Left renal pelvis (tissue), 4 donors: ENCODE results near the gene SMAP2. TPM values are rescaled to one million over a fixed set of nuclear protein-coding genes. Genes with fewer than 3 reads are reported as not detected.
"Not testable (repeated sequence)": the region's sequence is repeated elsewhere in the genome, so short reads cannot be mapped to it uniquely, and the experiment has no call there.

Experiments used
- DNase-seq, 4 donors: peaks; one replicate each; pipeline ENCODE4 v3.0.0-alpha.2; 2013; ENCODE audit warnings: low read depth in 4 of 4, low spot score in 3 of 4
- polyA plus RNA-seq, 4 donors: library from polyadenylated mRNA; unstranded; fragments of 120-200 nt; gene quantifications; one replicate each; pipeline ENCODE4 v1.2.1, GENCODE V29; 2013; ENCODE audit not compliant: insufficient read length in 4 of 4

Gene SMAP2
- polyA plus RNA-seq, 4 donors = 19.5 to 26.6 (median 24.5) TPM

DNA sequence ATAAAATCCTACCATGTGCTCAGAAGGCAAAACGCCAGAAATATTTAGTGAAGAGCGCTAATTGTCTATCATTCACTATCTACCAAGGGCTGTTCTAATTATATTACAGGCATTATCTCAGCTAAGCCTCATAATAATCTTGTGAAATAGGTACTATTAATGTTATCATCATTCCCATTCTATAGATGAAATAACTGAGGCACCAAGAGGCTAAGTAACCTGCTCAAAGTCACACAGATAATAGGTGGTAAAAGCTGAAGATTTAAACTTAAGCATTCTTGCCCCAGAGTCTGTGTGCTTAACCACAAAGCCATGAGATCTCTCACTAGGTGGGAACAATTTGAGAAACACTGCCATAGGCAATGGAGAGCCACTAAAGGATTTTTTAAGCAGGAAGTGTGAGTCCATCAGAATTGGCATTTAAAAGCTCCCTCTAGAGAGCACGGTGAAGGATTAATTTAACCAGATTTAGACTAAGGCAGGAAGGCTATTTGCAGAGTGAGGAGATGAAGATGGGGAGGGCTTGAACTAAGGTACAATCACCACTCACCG lies 1.7 kb upstream of the SMAP2 start:
- no peak for DNase-seq

DNA sequence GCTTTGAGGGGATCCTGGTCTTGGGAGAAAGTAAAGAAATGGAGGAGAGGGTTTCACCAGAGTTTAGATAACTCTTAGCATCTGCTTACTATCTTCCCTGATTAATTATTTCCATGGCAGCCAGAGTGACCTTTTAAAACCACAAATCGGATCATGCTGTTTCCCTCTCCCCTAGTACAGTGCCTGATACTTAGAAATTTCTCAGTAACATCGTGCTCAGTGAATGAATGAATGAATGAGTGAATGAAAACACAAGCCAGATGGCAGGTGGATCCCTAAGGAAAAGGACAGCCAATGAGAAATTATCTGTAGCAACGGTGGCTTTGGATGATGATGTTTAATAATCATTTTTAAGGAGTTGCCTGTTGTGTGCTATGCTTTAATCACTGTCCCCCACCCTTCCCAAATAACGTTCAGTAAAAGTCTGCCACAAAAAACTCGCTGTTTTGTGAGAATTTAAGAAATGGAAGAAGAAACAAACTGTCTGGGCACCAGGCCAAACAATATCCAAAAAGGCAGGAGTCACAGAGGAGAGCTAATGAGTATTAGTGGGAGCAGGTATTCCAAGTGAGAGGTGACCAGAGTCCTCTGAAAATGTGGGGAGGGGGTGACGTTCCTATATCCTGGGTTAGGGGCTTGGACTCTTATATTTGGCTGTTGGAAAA lies 737 bp upstream of the SMAP2 start:
- no peak for DNase-seq

DNA sequence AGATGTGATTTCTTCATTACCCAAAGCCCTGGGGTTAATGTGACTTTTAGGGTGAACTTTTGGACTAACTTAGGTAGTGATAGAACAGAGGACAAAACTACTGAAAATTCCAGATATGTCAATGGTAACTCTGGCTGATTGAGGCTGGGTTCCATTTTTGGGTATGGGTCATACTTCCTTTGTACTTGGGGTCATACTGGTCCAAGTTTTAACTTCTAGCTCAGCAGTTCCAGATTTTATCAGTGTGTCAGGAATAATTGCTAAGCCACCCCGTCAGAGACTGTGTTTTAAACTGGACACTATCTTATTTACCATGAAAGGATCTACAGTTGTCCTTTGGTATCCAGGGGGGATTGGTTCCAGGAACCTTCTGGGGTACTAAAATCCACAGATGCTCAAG lies 4.0 kb downstream of the SMAP2 start:
- DNase-seq = no peak

DNA sequence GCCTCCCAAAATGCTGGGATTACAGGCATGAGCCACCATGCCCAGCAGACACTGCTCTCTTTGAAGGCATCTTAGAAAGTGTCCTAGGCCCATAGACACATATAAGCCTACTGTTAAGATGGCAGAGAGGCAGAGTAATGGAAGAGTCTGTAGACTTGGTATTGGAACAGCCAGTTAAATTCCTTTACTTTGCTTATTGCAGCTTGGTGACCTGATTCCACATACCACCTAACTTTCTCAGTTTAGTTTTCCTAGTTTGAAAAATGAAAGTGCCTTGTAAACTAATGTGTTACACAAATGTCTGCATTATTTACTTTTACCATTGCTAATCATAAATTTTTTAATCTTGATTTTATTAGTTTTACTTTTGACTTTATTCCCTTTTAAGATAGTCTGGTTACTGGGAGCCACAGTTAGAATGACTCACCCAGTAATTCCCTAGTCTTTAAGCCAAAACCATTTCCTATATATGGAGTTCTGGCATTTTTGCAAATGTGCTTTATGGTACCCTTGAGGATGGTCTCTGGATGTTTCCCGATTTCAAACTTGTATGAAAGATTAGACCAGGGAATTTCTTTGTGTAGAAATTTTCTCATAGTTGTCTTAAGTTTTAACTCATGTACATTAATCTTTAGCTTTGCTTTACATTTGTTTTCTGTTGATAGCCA lies 6.4 kb downstream of the SMAP2 start:
- no peak for DNase-seq

DNA sequence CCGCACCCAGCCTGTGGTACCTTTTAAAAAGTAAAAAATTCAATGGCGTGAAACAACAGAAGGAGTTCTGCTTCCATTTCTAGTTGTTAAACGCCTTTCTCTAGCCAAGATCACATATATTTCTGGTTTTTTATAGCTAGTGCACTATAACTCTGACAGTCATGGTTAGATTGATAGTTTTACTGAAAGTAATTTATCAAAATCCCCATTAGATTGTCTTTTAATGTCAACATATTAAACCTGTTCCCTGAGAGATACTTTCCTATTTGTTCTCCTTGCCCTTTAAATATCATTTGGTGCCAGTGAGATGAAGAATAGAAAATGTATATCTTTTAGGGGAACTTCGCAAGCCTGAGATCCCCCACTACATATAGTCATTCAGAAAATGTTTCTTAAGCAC lies 7.3 kb downstream of the SMAP2 start:
- DNase-seq = no peak

DNA sequence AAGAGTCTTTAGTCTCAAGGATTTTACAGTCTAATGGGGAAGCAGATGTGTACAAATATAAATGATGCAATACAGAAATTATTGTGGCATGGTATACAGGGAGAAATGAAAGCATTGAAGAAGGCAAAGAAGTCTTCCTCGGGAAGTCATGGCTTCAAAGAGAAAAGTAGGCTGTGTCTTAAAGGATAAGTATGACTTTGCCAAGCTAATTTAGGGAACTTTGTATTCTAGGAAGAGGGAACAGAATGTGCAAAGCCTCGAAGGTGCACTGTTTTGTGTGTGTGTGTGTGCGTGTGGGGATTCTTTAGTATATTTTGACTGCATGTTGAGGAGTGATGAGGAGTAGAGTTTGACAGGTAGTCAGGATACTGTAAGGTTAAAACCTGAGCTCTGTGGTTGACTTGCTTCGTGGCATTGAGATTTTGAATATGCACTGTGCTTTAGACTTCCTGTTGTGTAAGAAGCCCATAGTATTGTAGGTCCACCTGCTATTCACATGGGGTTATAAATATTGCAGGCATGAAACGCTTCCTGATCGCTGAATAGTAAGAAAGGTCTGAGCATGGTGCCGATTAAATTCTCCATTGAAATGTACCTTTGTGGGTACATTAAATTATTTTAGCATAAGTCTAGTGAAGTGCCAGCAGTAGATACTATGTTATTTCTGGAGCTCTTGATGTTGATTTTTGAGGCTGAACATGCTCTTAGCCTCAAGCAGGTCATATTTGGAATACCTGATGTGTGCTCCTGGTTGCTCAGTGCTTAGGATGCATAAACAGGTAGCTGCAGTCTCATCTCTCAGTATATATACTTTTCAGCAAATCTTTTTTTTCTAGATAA lies 8.0 kb downstream of the SMAP2 start:
- no peak for DNase-seq

DNA sequence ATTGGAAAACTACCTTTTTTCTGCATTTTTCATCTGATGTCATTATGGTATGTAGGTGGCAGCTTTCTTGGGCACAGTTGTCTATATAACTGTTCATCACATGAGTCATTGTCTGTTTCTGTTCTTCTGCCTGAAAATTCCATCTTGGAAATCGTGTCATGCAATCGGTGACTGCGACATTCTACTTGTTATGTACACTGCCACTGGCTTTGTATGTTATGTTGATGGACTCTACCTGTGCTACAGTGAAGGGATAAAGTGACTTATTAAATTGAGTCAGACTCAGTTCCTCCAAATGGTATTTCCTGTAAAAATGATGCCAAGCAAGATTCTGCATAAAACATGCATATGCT lies 8.6 kb downstream of the SMAP2 start:
- DNase-seq = no peak

DNA sequence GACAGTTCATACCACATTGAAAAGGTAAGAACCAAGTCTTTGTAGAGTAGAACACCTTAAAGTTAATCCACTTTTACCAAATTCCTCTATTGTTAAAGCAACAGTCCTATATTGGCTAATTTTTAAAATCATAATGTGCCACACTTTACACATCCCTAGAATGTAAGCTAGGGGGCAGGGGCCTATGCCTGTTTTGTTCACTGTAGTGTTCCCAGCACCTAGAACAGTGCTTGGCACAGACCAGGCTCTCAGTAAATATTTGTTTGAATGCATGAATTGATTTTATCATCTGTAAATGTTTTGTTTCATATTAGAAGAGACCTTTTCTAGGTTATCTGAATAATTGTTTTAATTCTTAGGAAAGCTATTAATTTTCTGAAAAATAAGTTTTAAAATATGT lies 9.1 kb downstream of the SMAP2 start:
- DNase-seq = no peak

DNA sequence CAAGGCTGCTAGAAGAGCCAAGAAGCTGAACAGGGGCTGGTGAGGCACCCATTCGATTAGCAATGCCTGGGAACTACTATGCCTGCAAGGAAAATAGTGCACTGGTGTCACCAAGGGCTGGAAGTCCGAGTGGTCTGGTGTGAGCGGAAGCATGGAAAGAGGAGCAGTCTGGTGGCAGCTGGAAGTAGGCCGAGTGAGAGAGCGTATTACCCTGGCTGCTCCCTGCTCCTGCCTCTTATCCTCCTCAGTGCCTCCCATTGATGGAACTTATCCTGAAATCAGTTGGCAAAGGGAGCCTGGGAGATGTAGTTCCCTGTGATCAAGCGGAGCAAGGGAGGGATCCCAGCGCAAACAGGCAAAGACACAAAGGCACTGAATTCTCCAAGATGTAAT lies 9.6 kb downstream of the SMAP2 start:
- no peak for DNase-seq

DNA sequence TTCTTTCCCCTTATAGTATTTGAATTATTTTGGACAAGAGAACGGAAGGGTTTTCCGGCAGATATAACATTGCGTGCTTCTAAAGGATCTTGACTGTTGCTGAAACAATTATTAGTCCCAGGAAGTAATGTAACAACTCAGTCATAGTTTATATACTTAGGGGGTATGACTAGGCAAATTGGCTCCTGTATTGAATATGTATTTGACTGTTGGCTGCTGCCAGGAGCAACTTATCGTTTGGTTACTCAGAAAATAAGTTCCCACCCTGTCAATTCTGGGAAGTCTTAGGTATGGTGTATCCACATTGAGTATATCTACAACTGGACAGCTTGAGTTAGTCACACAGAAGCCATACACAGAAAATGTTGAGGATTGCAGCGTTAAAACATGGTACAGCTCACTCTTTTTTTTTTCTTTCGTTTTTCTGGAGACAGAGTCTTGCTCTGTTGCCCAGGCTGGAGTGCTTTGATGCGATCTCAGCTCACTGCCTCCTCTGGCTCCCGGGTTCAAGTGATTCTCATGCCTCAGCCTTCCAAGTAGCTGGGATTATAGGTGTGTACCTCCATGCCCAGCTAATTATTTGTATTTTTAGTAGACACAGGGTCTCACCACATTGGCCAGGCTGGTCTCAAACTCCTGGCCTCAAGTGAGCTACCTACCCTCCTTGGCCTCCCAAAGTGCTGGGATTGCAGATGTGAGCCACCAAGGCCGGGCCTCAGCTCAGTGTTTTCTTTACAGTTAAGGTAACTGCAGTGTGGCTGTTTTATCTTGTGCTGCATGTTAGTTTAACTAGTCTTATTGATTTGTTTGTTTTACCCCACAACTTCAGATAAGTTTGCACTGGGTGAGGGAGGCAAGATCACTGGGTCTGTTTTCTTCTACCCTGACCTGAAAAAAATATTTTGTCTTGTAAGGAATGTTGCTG lies 10.2 kb downstream of the SMAP2 start:
- DNase-seq = no peak

DNA sequence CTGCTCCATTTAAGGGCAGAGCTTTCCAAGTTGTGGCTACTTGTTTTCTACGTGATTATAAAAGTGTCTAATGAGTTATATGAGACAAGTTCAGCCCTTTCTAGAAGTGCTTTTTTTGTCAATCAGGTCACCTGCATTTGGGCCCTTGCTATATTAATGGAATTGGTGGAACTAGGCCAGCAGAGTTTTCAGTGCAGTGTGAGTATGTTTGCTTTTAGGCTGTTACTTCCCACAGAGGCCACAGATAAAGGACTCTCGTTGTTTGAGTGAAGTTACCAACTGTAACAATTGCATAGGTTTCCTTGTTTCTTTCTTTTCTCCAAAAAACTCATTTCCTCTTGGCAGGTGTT lies 10.9 kb downstream of the SMAP2 start:
- no peak for DNase-seq

DNA sequence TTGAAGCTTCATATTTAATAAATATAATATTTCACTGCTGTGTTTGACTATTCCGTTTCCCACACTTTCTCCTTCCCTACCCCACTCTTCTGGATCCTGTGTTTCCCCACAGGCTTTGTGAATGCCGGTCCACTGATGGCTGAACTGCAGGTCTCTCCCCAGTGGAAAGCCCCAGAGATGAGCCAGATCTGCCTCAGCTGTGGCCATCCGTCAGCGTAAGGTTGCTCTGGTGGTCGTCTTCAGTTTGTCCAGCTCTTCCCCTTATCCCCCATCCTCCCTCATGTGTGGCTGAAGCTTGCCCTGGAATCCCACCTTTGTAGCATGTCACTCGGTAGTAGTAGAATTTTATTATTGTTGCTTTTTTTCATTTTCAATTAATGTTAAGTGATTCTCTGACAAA lies 11.4 kb downstream of the SMAP2 start:
- DNase-seq = no peak

DNA sequence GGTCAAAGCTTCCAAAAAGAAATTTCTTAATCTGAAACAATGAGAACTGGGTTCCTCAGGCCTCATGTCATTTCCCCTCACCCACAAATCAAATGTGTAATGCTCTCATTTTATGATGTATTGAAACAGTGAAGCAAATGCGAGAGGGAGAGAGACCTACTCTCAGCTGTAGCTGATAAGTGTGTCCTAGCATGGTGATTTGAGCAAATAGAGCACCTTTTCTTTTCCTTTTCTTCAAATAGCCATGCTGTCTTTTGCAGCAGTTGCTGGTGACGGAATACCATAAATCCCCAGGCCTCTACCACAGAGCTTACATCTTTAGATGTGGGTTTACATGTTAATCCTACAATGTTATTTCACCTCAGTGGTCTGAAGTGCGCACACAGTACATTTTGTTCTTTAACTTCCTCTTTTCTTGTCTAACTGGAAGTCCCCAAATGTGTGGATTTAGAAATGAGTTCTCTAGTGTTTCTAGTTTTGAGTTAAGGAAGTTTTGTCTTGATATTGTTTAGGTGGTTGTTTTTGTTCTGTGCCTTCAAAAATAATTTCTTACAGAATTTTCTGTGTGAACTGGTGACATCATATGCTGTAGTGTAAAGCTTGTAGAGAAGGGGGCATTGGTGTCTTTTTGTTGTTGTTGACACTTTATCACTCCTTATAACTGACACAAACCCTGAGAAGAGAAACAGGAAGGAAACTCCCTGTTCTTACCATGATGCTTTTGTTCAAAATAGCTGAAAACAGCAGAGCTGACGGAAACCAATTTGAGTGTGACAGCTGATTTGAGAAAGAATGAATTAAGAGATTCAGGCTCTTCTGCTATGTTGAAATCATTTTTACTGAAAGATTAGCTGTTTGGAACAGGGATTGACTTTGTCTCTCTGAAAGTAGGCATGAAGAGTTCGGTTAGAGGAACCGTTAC lies 12.2 kb downstream of the SMAP2 start:
- DNase-seq = no peak

DNA sequence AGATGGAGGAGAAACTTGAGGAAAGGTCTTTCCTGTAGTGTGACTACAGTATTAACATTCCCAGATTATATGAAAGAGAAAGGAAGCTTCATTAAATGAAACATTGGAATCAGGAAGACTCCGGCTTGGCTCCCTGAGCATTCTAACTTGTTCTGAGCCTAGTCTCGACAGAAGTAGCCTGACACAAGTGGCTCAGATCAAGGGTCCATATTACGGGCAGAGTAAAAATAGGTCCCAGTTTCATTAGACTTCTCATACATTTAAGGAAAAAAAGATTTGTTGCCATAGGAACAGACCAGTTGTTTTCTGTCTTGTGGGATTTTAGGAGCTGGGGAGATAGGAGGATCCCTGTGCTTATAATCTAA lies 12.8 kb downstream of the SMAP2 start:
- DNase-seq = no peak

DNA sequence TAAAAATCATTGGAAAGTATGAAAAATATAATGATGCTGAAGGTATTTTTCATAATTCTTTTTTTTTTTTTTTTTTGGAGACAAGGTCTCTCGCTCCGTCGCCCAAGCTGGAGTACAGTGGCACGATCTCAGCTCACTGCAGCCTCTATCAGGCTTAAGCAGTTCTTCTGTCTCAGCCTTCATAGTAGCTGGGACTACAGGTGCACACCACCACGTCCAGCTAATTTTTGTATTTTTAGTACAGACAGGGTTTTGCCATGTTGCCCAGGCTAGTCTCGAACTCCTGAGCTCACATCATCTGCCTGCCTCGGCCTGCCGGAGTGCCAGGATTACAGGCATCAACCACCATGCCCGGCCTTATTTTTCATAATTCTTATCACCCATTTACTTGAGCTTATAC lies 13.3 kb downstream of the SMAP2 start:
- DNase-seq = no peak

DNA sequence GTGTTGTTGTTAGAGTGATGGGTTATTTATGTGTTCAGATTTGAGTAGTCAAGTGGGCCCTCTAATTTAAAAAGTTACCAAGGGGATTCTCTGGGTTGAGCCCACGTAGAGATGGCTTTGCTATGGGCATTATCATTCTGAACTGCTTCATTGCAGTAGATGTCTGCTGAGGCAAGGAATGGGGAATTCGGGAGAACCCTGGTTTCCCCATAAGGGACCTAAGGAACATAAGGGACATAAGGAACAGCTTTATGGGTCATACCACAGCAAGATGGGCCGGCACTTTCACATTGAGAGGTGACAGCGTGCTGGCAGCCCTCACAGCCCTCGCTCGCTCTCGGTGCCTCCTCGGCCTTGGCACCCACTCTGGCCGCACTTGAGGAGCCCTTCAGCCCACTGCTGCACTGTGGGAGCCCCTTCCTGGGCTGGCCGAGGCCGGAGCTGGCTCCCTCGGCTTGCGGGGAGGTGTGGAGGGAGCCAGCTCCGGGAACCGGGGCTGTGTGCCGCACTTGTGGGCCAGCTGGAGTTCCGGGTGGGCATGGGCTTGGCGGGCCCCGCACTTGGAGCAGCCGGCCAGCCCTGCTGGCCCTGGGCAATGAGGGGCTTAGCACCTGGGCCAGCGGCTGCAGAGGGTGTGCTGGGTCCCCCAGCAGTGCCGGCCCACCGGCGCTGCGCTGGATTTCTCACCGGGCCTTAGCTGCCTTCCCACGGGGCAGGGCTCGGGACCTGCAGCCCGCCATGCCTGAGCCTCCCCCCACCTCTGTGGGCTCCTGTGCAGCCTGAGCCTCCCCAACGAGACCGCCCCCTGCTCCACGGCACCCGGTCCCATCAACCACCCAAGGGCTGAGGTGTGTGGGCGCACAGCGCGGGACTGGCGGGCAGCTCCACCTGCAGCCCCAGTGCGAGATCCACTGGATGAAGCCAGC lies 14.1 kb downstream of the SMAP2 start:
- DNase-seq = not testable (repeated sequence)

DNA sequence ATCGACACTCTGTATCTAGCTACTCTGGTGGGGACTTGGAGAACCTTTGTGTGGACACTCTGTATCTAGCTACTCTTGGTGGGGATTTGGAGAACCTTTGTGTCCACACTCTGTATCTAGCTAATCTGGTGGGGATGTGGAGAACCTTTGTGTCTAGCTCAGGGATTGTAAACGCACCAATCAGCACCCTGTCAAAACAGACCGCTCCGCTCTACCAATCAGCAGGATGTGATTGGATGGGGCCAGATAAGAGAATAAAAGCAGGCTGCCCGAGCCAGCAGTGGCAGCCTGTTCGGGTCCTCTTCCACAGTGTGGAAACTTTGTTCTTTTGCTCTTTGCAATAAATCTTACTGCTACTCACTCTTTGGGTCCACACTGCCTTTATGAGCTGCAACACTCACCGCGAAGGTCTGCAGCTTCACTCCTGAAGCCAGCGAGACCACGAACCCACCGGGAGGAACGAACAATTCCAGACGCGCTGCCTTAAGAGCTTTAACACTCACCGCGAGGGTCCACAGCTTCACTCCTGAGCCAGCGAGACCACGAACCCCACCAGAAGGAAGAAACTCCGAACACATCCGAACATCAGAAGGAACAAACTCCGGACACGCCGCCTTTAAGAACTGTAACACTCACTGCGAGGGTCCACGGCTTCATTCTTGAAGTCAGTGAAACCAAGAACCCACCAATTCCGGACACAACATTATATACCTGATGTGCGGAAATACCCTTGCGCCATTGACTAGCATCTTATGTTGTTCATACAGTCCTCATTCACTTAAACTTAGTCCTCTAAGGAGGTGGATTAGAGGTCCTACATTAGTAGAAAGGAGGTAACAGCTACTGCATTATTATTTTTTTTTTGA lies 15.2 kb downstream of the SMAP2 start:
- not testable (repeated sequence) for DNase-seq
